Duodenal mucosa (tissue), 2 donors: ENCODE results near the gene EPS8L1.
A peak's percentile ranks its signal among the peaks of the same experiment; 100 is the strongest.
"Not testable (repeated sequence)": the region's sequence is repeated elsewhere in the genome, so short reads cannot be mapped to it uniquely, and the experiment has no call there.

ENCODE experiments used
- H3K27ac ChIP-seq: one replicate; pipeline ENCODE4 v1.7.0; 2013; ENCODE audit warnings: low read depth, low read length
- H3K27me3 ChIP-seq, 2 donors: one replicate each; pipeline ENCODE4 v1.7.0; 2013; ENCODE audit warnings: low read length in 2 of 2, control low read depth in 1 of 2; ENCODE audit not compliant: insufficient read depth in 2 of 2, control insufficient read depth in 1 of 2
- H3K36me3 ChIP-seq, 2 donors: one replicate each; pipeline ENCODE4 v1.7.0; 2013; ENCODE audit warnings: low read length in 2 of 2, control low read depth in 1 of 2; ENCODE audit not compliant: insufficient read depth in 2 of 2, control insufficient read depth in 1 of 2
- H3K4me1 ChIP-seq, 2 donors: one replicate each; pipeline ENCODE4 v1.7.0; 2013; ENCODE audit warnings: low read length in 2 of 2, control low read depth in 1 of 2; ENCODE audit not compliant: insufficient read depth in 2 of 2, control insufficient read depth in 1 of 2
- H3K4me3 ChIP-seq, 2 donors: one replicate each; pipeline ENCODE4 v1.7.0; 2013; ENCODE audit warnings: low read length in 2 of 2, low read depth in 1 of 2
- H3K9ac ChIP-seq, 2 donors: one replicate each; pipeline ENCODE4 v1.7.0; 2013; ENCODE audit warnings: low read length in 2 of 2, low read depth in 1 of 2
- H3K9me3 ChIP-seq, 2 donors: one replicate each; pipeline ENCODE4 v1.7.0; 2013; ENCODE audit warnings: low read length in 2 of 2, control low read depth in 1 of 2; ENCODE audit not compliant: control insufficient read depth in 1 of 2

The EPS8L1 gene

GRCh38 chr19:55107252-55107651 lies 31.6 kb downstream of the EPS8L1 start:
- peaks cover 17 to 41% of the 10 kb centered on the region in 2 donors for H3K36me3 ChIP-seq
- H3K9me3 ChIP-seq, H3K9ac ChIP-seq, H3K4me1 ChIP-seq, H3K27me3 ChIP-seq, H3K27ac ChIP-seq, H3K4me3 ChIP-seq: not testable (repeated sequence)

GRCh38 chr19:55109527-55110291 lies 34.0 kb downstream of the EPS8L1 start:
- Histone ChIP-seq H3K27me3 (no peaks in the 10 kb centered on the region), H3K9me3 (no peaks in the 10 kb centered on the region), H3K36me3 (peaks cover 18 to 37% of the 10 kb centered on the region in 2 donors), H3K4me3 (no peak overlapping the region), H3K27ac (no peak overlapping the region), H3K9ac (no peak overlapping the region), H3K4me1 (peaks cover 6 to 16% of the 10 kb centered on the region in 2 donors)

GRCh38 chr19:55111238-55111831 lies 35.7 kb downstream of the EPS8L1 start:
- Histone ChIP-seq H3K4me3 (no peak overlapping the region), H3K4me1 (peaks cover 20 to 29% of the 10 kb centered on the region in 2 donors), H3K9me3 (no peaks in the 10 kb centered on the region), H3K36me3 (peaks cover 18 to 34% of the 10 kb centered on the region in 2 donors), H3K27ac (no peak overlapping the region), H3K27me3 (no peaks in the 10 kb centered on the region), H3K9ac (no peak overlapping the region)

- Histone ChIP-seq H3K27ac (peak overlapping the region; percentile 5), H3K27me3 (no peaks in the 10 kb centered on the region), H3K4me3 (no peak overlapping the region), H3K4me1 (peaks cover 20 to 35% of the 10 kb centered on the region in 2 donors), H3K36me3 (peaks cover 18 to 28% of the 10 kb centered on the region in 2 donors), H3K9me3 (no peaks in the 10 kb centered on the region), H3K9ac (no peak overlapping the region)
Observed at GRCh38 chr19:55112246-55112776, 36.6 kb downstream of the EPS8L1 start.

- Histone ChIP-seq H3K4me1 (peaks cover 20 to 35% of the 10 kb centered on the region in 2 donors), H3K4me3 (no peak overlapping the region), H3K36me3 (peaks cover 18 to 28% of the 10 kb centered on the region in 2 donors), H3K27ac (peak overlapping the region; percentile 61), H3K27me3 (no peaks in the 10 kb centered on the region), H3K9ac (peak overlapping the region; percentile 32 to 53), H3K9me3 (no peaks in the 10 kb centered on the region)
Observed at GRCh38 chr19:55112777-55113569, 37.3 kb downstream of the EPS8L1 start.

- H3K4me1 ChIP-seq = peaks cover 25 to 41% of the 10 kb centered on the region in 2 donors
Observed at GRCh38 chr19:55113570-55114039, 37.9 kb downstream of the EPS8L1 start.

GRCh38 chr19:55114566-55115145 lies 39.0 kb downstream of the EPS8L1 start:
- H3K4me1 ChIP-seq = peaks cover 25 to 42% of the 10 kb centered on the region in 2 donors
- H3K27ac ChIP-seq = peak overlapping the region; percentile 32
- no peaks in the 10 kb centered on the region for H3K9me3 ChIP-seq
- no peaks in the 10 kb centered on the region for H3K27me3 ChIP-seq
- no peak overlapping the region for H3K4me3 ChIP-seq
- H3K9ac ChIP-seq = peak overlapping the region; percentile 33 to 38
- peaks cover 13 to 18% of the 10 kb centered on the region in 2 donors for H3K36me3 ChIP-seq

More at GRCh38 chr19:55113570-55114039, 37.9 kb downstream of the EPS8L1 start:
- no peaks in the 10 kb centered on the region for H3K9me3 ChIP-seq
- no peak overlapping the region for H3K4me3 ChIP-seq
- H3K9ac ChIP-seq = peak overlapping the region in 1 of 2 donors; percentile 53
- no peaks in the 10 kb centered on the region for H3K27me3 ChIP-seq
- peaks cover 18 to 28% of the 10 kb centered on the region in 2 donors for H3K36me3 ChIP-seq
- H3K27ac ChIP-seq = peak overlapping the region; percentile 61

- peaks cover 25 to 42% of the 10 kb centered on the region in 2 donors for H3K4me1 ChIP-seq
- H3K36me3 ChIP-seq = peaks cover 8 to 10% of the 10 kb centered on the region in 2 donors
- H3K9me3 ChIP-seq = no peaks in the 10 kb centered on the region
- no peak overlapping the region for H3K27ac ChIP-seq
- no peaks in the 10 kb centered on the region for H3K27me3 ChIP-seq
- H3K9ac ChIP-seq = peak overlapping the region; percentile 87 to 94
- H3K4me3 ChIP-seq = peak overlapping the region; percentile 94 to 95
Observed at GRCh38 chr19:55115446-55116065, 39.9 kb downstream of the EPS8L1 start.

- no peaks in the 10 kb centered on the region for H3K9me3 ChIP-seq
- peaks cover 25 to 42% of the 10 kb centered on the region in 2 donors for H3K4me1 ChIP-seq
- H3K27me3 ChIP-seq = no peaks in the 10 kb centered on the region
- peak overlapping the region; percentile 94 to 95 for H3K4me3 ChIP-seq
- peak overlapping the region; percentile 77 for H3K27ac ChIP-seq
- H3K36me3 ChIP-seq = peaks cover 8 to 10% of the 10 kb centered on the region in 2 donors
- peak overlapping the region; percentile 87 to 94 for H3K9ac ChIP-seq
Observed at GRCh38 chr19:55116232-55116858, 40.7 kb downstream of the EPS8L1 start.
